ENCODE measurements around the gene GABRG3. TPM values are rescaled to one million over a fixed set of nuclear protein-coding genes. Genes with fewer than 3 reads are reported as not detected.
"Not testable (repeated sequence)": the region's sequence is repeated elsewhere in the genome, so short reads cannot be mapped to it uniquely, and the experiment has no call there.

Gene GABRG3
- total RNA-seq, 1 experiment from 2014 or later: 0.15 TPM

DNA sequence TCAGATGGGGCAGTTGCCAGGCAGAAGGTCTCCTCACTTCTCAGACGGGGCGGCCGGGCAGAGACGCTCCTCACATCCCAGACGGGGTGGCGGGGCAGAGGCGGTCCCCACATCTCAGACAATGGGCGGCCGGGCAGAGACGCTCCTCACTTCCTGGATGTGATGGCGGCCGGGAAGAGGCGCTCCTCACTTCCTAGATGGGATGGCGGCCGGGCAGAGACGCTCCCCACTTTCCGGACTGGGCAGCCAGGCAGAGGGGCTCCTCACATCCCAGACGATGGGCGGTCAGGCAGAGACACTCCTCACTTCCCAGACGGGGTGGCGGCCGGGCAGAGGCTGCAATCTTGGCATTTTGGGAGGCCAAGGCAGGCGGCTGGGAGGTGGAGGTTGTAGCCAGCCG is 33.2 kb downstream of the GABRG3 start:
- H3K4me1 Mint-ChIP-seq; H3K27ac ChIP-seq (ENCODE audit: insufficient read length, low read depth, low read length); H3K23me2 ChIP-seq (ENCODE audit: insufficient read length, low read depth, low read length, poor library complexity, severe bottlenecking); H2AK5ac ChIP-seq (ENCODE audit: insufficient read length, low read length); H2BK20ac ChIP-seq (ENCODE audit: low read depth, low read length, poor library complexity, severe bottlenecking); H2AFZ ChIP-seq (ENCODE audit: low read length); H4K8ac ChIP-seq (replicated peaks; ENCODE audit: insufficient read length, low read depth, low read length); H3K9me3 ChIP-seq (ENCODE audit: control insufficient read depth, low read depth, low read length); H3K79me1 ChIP-seq (ENCODE audit: insufficient read depth, low read depth, low read length, poor library complexity, severe bottlenecking); H4K5ac ChIP-seq (ENCODE audit: insufficient read length, low read depth, low read length); H3K4me2 ChIP-seq (ENCODE audit: insufficient read depth, insufficient read length, low read length); H3K56ac ChIP-seq (ENCODE audit: insufficient read length, low read depth, low read length); H2BK12ac ChIP-seq (ENCODE audit: insufficient read length, low read depth, low read length); H3K79me2 ChIP-seq (ENCODE audit: insufficient read depth, low read length); H3K18ac ChIP-seq (ENCODE audit: insufficient read length, low read depth, low read length); H3K14ac ChIP-seq (ENCODE audit: insufficient read depth, low read length); H3K4ac ChIP-seq (ENCODE audit: low read depth, low read length); H3T11ph ChIP-seq (ENCODE audit: low read length); H3K23ac ChIP-seq (ENCODE audit: insufficient read length, low read depth, low read length); H3K27me3 Mint-ChIP-seq (ENCODE audit: low read depth); H3K27me3 ChIP-seq (ENCODE audit: insufficient read depth, low read length); H3K4me3 Mint-ChIP-seq; H3K9ac ChIP-seq (ENCODE audit: extremely low read depth, insufficient read length, low read length); H3K4me1 ChIP-seq (ENCODE audit: insufficient read depth, low read length); H2BK15ac ChIP-seq (ENCODE audit: low read depth, low read length); H4K91ac ChIP-seq (ENCODE audit: insufficient read length, low read depth, low read length); H3K27ac Mint-ChIP-seq; H2BK5ac ChIP-seq (ENCODE audit: insufficient read length, low read length); H2BK120ac ChIP-seq (ENCODE audit: low read depth, low read length, poor library complexity, severe bottlenecking); H4K20me1 ChIP-seq (ENCODE audit: control insufficient read depth, insufficient read depth, insufficient read length); H3K36me3 Mint-ChIP-seq (ENCODE audit: insufficient read depth in 1 of 3, low read depth in 3 of 3); DNase-seq: not testable (repeated sequence)
- no CpG with 5 or more reads among the region's 24 CpGs for WGBS (ENCODE audit: extremely low coverage, insufficient read length, low lambda C conversion rate)
- peaks cover 15 to 16% of the 10 kb centered on the region in 2 experiments for H3K9me3 Mint-ChIP-seq
